Measurements from ENCODE around the gene ADCYAP1. TPM values are rescaled to one million over a fixed set of nuclear protein-coding genes. Genes with fewer than 3 reads are reported as not detected.

Gene ADCYAP1
- 0.94 TPM in 1 of 2 replicates, not detected in the other for total RNA-seq

DNA sequence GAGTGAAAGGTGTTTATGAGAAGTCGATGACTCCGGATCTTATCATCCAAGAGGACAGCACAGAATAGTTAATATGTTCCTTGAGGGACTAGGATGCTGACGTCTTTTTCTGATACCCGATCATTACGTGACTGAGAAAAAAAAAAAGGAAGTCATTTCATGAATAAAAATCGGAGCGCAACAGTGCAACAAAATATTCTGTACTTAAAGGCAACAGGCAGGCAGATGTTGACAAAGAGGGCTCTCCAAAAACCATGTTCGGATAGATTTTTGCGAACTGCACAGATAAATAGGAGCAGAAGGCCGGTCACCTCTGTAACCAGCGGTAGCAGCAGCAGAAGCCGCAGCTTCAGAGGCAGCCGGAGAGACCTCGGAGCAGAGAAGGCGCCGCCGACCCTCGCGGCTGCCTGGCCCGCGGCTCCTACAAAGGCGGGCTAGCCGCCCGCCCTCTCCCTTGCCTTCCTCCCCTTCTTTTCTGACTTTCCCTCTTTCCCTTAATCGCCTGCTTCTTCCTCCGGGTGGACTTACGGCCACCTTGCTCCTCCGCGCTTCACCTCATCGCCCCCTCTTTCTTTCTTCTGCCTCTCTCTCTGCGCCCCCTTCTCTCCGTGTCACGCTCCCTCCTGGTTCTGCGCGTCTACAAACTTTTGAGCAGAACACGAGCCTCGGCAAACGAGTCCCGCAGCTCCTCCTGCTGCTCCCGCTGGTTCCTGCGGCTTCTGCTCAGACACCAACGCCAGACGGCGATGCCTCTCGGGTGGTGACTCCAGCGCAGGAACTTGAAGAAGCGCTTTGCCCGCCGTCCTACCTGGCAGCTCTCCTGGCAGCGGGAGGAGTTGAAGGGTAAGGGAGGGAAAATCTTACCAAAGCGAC lies at the start of gene ADCYAP1:
Gene ADCYAP1, plus strand, starts transcription at position 654 of the 873 bp plus-strand sequence. CDS start 516 bp downstream, outside the sequence.

Other genes starting within 250 kb of the ADCYAP1 start
- 25.2 and 40.8 TPM in 2 replicates for gene TYMS, start 247.2 kb upstream of the ADCYAP1 start, total RNA-seq
- gene ENOSF1, start 192.2 kb upstream of the ADCYAP1 start, total RNA-seq, result 19.0 and 30.8 TPM in 2 replicates
- 136 and 208 TPM in 2 replicates for gene YES1, start 92.6 kb upstream of the ADCYAP1 start, total RNA-seq